GM20000 (cell line): ENCODE data around the gene MYO5B.

Source experiments
- DNase-seq: peaks from one replicate; pipeline ENCODE4 v3.0.0; 2012; ENCODE audit warnings: low spot score
- CTCF ChIP-seq: IDR thresholded peaks from 2 replicates; pipeline ENCODE4 v1.5.1; 2012; ENCODE audit warnings: mild to moderate bottlenecking, control low read depth; ENCODE audit errors: extremely low read depth, missing control alignments

Gene MYO5B

GRCh38 chr18:50161597-50162205 lies 33.2 kb downstream of the MYO5B start:
- DNase-seq, result no peak
- TF ChIP-seq CTCF, result no peak

GRCh38 chr18:50159654-50160046 lies 35.3 kb downstream of the MYO5B start:
- no peak for DNase-seq
- no peak for TF ChIP-seq CTCF

DNA sequence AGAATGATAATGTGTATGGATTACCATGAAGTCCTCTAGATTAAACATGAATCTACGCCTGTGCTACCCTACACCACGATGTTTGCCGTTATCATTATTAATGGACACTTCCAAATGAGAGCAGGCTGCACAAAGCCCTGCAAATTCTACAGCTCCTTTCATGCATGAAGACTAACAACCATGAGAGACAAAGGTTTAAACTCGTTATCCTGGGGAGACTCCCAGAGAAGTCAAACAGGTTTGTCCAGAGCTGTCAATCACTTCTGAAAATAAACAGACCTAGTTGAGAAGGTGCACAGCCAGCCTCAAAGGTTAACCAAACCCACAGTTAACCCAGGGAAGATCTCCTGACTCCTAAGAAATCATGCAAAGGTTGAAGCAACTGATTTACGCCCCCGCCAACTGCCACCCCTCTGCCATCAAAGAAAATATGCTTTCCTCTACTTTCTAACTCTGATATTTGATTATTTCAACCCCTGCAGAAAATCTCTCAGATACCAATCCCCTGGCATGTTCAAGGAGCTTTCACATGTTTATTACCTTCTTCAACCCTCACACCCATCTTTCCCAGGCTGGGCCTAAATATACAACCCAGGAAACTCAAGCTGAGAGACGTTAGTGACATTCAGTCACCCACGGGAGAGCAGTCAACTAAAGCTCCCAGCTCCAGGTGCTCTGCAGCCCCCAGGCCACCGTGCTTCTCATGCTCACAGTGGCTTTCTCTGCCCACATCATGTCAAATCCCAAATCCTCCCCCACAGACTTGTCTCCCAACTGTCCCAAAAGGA lies 35.9 kb downstream of the MYO5B start:
- DNase-seq, result no peak
- no peak for TF ChIP-seq CTCF

DNA sequence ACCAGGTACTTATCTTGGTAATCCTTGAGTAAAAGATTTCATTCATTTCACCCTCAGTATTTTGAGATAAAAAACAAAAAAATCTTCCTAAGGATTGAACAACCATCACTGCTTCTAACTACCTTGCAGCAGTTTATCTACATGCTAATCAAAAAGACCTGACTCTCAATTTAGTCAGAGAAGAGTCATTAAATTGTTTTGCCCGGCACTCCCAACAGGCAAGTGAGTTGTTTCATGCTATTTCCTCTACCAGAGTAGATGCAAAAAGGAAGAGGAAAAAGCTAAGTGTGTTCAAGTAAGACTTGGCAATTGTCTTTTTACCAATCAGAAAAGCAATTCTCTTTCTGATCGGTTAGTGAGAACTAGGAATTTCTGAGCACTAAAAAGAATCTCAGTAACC lies 39.5 kb downstream of the MYO5B start:
- TF ChIP-seq CTCF, result no peak

GRCh38 chr18:50154420-50154819 lies 40.5 kb downstream of the MYO5B start:
- no peak for TF ChIP-seq CTCF
- DNase-seq, result no peak

More for the DNA sequence above, 39.5 kb downstream of the MYO5B start:
- DNase-seq, result no peak

GRCh38 chr18:50152900-50153299 lies 42.0 kb downstream of the MYO5B start:
- DNase-seq, result no peak
- no peak for TF ChIP-seq CTCF

- TF ChIP-seq CTCF, result no peak
- no peak for DNase-seq
Measured at GRCh38 chr18:50151926-50152325, 43.0 kb downstream of the MYO5B start.
